ENCODE data around the gene NF2.

Gene NF2

DNA sequence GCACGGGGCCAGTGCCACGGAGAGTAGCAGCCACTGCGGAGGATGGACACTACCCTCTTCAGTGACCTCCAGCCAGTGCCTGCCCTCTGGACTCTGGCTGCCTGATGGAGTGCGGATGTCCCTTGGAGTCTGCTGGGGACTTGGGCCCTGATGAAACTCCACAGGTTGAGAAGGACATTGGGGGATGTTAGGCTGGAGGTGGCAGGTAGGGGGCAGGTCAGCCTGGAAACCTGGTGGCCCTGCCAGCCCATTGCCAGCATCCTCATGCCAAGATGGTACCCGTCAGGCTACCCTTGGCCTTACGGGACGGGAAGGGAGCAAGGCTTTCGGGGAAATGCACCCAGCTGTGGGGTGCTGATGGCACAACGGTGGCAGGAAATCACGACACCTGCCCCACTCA is 120.3 kb downstream of the NF2 start:
- H3K4me3 ChIP-seq (ENCODE audit: low read depth, low read length): no peak overlapping the region
- TF ChIP-seq, protein P1, sequence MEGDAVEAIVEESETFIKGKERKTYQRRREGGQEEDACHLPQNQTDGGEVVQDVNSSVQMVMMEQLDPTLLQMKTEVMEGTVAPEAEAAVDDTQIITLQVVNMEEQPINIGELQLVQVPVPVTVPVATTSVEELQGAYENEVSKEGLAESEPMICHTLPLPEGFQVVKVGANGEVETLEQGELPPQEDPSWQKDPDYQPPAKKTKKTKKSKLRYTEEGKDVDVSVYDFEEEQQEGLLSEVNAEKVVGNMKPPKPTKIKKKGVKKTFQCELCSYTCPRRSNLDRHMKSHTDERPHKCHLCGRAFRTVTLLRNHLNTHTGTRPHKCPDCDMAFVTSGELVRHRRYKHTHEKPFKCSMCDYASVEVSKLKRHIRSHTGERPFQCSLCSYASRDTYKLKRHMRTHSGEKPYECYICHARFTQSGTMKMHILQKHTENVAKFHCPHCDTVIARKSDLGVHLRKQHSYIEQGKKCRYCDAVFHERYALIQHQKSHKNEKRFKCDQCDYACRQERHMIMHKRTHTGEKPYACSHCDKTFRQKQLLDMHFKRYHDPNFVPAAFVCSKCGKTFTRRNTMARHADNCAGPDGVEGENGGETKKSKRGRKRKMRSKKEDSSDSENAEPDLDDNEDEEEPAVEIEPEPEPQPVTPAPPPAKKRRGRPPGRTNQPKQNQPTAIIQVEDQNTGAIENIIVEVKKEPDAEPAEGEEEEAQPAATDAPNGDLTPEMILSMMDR (IDR thresholded peaks at IDR 0.05; ENCODE audit: low read depth, low read length): no peak

DNA sequence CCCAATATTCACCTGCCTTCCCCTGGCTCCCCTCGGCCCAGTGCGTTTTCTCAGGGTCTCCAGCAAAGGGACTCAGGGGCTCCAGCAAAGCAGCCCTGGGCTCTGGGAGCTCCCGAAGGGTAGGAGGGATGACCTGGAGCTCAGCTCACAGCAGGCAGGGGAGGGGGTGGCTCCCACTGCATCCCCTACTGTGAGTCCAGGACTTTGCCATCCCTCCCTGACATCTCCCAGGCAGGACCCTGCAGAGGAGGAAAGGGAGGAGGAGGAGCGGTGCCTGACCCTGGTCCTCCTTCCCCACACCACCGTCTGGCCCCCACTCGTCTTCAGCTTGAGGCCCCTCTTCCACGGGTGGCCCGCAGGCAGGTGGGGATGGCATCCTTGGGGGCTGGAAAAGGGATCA is 121.4 kb downstream of the NF2 start:
- TF ChIP-seq, protein P1 (IDR thresholded peaks at IDR 0.05; ENCODE audit: low read depth, low read length): no peak
- H3K4me3 ChIP-seq (ENCODE audit: low read depth, low read length): no peak overlapping the region

DNA sequence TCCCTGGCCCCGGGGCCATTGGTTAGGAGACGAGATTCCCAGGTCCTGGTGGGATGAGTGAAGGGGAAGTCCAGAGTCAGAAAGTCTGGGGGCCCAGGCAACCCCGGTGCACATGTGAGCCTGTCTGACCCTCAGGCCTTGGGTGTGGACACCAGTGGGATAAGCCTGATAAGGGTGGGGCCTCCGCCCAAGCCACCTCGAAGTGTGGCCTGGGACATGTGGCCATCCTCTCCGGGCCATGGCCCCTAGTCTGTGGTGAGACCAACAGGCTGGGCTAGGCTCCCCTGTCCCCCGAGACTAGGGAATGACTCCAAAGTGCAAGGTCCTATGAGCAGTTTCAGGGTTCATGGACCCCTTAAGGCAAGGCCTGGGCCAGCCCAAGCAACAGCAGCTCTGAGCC is 122.7 kb downstream of the NF2 start:
- TF ChIP-seq, protein P1 (IDR thresholded peaks at IDR 0.05; ENCODE audit: low read depth, low read length): no peak
- no peak overlapping the region for H3K4me3 ChIP-seq (ENCODE audit: low read depth, low read length)

DNA sequence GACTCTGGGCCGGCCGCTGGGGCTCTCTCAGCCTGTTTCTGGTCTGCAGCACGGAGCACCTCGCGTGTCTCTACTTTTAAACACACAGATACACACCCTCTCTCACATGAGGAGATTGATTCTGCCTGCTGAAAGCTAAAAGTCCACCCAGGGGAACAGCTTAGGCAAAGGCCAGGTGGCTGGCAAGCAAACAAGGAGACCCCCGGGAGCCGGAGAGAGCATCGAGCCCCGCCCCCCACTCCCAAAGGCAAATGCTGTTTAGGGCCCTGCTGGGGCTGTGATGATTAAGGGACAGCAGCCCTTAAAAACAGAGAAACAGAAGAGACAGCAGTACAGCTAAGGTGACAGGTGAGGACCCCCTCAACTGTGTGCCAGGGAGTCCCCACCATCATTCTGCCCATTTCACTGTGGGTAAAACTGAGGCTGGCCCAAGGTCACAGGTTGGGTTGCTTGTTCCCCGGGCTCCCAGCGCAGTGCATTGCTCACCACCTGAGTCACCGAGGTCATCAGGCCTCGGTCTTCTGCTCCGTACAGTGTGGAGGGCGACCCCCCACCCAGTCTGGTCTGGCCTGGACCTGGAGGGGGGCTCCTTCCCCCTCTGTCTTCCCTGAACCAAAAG is 123.2 kb downstream of the NF2 start:
- TF ChIP-seq, protein P1 (IDR thresholded peaks at IDR 0.05; ENCODE audit: low read depth, low read length): no peak
- no peak overlapping the region for H3K4me3 ChIP-seq (ENCODE audit: low read depth, low read length)

DNA sequence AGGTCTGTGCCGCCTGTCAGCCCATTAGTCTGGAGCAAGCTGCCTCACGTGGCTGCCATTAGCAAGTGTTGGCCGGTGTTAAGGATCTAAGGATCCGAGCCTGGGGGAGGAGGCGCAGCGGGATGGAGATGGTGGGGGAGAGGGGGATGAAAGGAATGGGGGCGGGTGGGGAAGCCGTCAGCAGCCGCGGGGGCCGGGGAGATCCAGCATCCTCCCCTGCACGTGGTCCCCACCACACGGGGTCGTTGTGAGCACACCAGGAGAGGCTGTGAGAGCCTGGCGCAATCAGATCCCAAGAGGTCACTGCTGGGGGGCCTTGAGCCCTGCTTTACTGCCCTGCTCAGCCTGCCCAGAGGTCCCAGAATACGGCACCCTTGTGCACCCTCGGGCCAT is 123.7 kb downstream of the NF2 start:
- TF ChIP-seq, protein P1 (IDR thresholded peaks at IDR 0.05; ENCODE audit: low read depth, low read length): peak; percentile 19

DNA sequence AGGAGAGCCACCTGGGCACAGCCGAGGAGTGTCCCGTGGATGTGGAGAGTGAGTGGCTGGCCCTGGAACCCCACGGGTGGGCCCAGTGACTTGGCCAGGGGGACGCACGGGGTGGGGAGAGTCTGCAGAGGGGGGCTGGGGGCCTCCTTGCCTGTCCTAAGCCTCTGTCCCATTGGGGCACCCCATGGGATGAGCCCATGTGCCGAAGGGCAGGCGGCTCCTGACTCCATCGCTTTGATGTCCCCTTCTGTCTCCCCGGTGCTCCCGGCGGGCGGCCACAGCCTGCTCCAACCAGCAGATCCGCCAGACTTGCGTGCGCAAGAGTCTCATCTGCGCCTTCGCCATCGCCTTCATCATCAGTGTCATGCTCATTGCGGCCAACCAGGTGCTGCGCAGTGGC is 125.7 kb downstream of the NF2 start:
- H3K4me3 ChIP-seq (ENCODE audit: low read depth, low read length): no peak overlapping the region
- TF ChIP-seq, protein P1 (IDR thresholded peaks at IDR 0.05; ENCODE audit: low read depth, low read length): no peak

More for the DNA sequence above, 123.7 kb downstream of the NF2 start:
- H3K4me3 ChIP-seq (ENCODE audit: low read depth, low read length): no peak overlapping the region

DNA sequence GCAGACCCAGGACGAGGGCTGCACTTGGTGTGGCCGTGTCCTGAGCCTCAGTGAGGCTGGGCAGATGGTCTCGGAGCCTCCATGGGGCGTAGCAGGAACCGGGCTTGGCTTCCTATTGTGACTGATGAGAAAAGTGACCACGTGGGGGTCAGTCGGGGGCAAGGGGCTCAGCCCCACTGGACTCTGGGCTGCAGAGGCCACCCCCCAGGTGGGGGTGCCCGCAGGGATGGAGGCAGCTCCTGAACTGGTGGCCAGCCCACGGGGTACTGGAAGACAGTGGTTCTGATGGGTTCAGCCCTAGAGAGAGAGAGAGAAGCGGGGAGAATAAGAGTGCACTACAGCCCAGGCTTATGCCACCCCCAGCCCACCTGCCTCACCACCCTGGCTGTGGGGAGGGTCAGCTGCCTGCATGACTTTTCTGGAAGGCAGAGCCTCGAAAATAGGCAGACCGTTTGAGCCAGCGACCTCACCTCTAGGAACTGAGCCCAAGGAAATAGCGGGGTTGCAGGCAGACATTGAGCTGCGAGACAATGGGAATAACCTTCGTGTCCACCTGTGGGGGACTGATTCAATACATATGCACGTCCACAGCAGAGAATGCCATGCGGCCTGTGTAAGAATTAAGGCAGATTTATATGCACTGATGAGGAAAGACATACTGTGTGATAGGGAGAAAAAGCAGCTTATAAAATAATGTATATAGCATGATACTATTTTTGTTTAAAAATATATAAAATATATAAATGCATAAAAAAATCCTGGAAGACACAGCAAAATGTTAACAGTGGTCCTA is 127.8 kb downstream of the NF2 start:
- TF ChIP-seq, protein P1 (IDR thresholded peaks at IDR 0.05; ENCODE audit: low read depth, low read length): no peak
- H3K4me3 ChIP-seq (ENCODE audit: low read depth, low read length): no peak overlapping the region

Measured in WI38 (cell line).